ENCODE data around the gene CEP83. TPM values are rescaled to one million over a fixed set of nuclear protein-coding genes. Genes with fewer than 3 reads are reported as not detected.

Gene CEP83
- total RNA-seq, 1 experiment from 2014 or later = 19.2 TPM

GRCh38 chr12:94264736-94265485 lies 194.8 kb downstream of the CEP83 start:
- no peaks in the 10 kb centered on the region for H3K9me2 ChIP-seq (ENCODE audit: insufficient read depth)
- H3K4me3 ChIP-seq (replicated peaks in 1 of 2; ENCODE audit: low read depth in 1 of 2, low read length in 2 of 2) = no peak overlapping the region
- no peak overlapping the region for H3K9ac ChIP-seq (ENCODE audit: low read length)
- H3K4me1 ChIP-seq (ENCODE audit: control insufficient read depth in 1 of 2, insufficient read depth in 2 of 2, low read length in 2 of 2) = peaks cover 11 to 21% of the 10 kb centered on the region in 2 experiments
- ATAC-seq (no peak), DNase-seq (ENCODE audit: low read depth, low spot score) (no peak)
- no TSS peak for BruUV-seq (replicated peaks)
- ChIA-PET CTCF (no interaction called here), RAD21 (ENCODE audit: low non-redundant PET in 1 of 2, low total read pairs in 2 of 2, uncharacterized antibody in 2 of 2, unreplicated experiment in 2 of 2) (no interaction called here), POLR2A (no interaction called here)
- no peak overlapping the region for H3K27ac ChIP-seq (ENCODE audit: low read depth, low read length)
- no peak overlapping the region for H2AFZ ChIP-seq (ENCODE audit: low read depth, low read length, poor library complexity, severe bottlenecking)
- intact Hi-C loops (cut with micrococcal nuclease) = no loop called here
- no peaks in the 10 kb centered on the region for H3K36me3 ChIP-seq (ENCODE audit: control insufficient read depth in 1 of 2, insufficient read depth in 2 of 2, low read length in 2 of 2)
- no peaks in the 10 kb centered on the region for H4K20me1 ChIP-seq (ENCODE audit: insufficient read depth)
- TF ChIP-seq ZBTB33 (IDR thresholded peaks at IDR 0.05; ENCODE audit: extremely low read depth, insufficient replicate concordance, low read length) (no peak), SIN3A (IDR thresholded peaks at IDR 0.05; ENCODE audit: low read depth) (no peak), CTCF (IDR thresholded peaks at IDR 0.05 in 2 of 3, conservative IDR thresholded peaks at IDR 0.05 in 1 of 3; ENCODE audit: borderline replicate concordance in 1 of 3, insufficient read depth in 1 of 3, low read depth in 2 of 3, low read length in 2 of 3) (no peak), ZNF274 (IDR thresholded peaks at IDR 0.05; ENCODE audit: low read depth, low read length) (no peak), CEBPB (IDR thresholded peaks at IDR 0.05; ENCODE audit: low read depth) (no peak), EZH2phosphoT487 (IDR thresholded peaks at IDR 0.05; ENCODE audit: borderline replicate concordance) (no peak), SRF (IDR thresholded peaks at IDR 0.05; ENCODE audit: low read depth) (no peak), EZH2 (IDR thresholded peaks at IDR 0.05) (no peak), JUND (IDR thresholded peaks at IDR 0.05) (no peak), MAX (IDR thresholded peaks at IDR 0.05) (no peak), CBX3 (IDR thresholded peaks at IDR 0.05; ENCODE audit: low read depth) (no peak), RAD21 (IDR thresholded peaks at IDR 0.05; ENCODE audit: low read depth) (no peak), POLR2AphosphoS5 (IDR thresholded peaks at IDR 0.05; ENCODE audit: low read depth, low read length) (no peak), SP1 (IDR thresholded peaks at IDR 0.05; ENCODE audit: low read depth) (no peak), REST (IDR thresholded peaks at IDR 0.05; ENCODE audit: low read depth) (no peak), EGR1 (IDR thresholded peaks at IDR 0.05; ENCODE audit: low read depth) (no peak), ZFX (IDR thresholded peaks at IDR 0.05) (no peak), FOSL1 (IDR thresholded peaks at IDR 0.05; ENCODE audit: low read depth) (no peak)
- H3K4me2 ChIP-seq (ENCODE audit: low read length) = no peak overlapping the region
- H3K79me2 ChIP-seq (ENCODE audit: insufficient read depth, low read length) = no peaks in the 10 kb centered on the region
- no peaks in the 10 kb centered on the region for H3K27me3 ChIP-seq (ENCODE audit: insufficient read depth, low read length)
- H3K9me3 ChIP-seq (ENCODE audit: control insufficient read depth in 1 of 2, insufficient read depth in 1 of 2, low read depth in 1 of 2, low read length in 2 of 2) = no peaks in the 10 kb centered on the region

Measured in HCT116 (cell line).